ENCODE data around the gene NID1.
"Not testable (repeated sequence)": the region's sequence is repeated elsewhere in the genome, so short reads cannot be mapped to it uniquely, and the experiment has no call there.

NID1 gene

DNA sequence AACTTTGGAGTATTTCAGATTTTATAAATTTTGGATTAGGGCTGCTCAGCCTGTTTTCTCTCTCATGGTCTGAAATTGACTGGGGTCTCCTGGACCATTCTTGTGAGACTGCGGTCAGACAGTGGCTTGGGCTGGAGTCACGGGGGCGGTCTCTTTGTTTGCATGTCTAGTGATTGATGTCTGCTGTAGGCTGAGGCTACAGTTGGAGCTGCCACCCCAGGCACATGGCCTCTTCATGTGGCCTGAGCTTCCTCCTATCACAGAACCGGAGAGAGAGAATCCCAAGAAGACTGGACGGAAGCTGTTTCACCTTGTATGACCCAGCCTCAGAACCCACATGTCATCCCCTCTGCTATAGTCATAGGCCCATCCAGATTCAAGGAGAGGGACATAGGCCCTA lies 96.1 kb downstream of the NID1 start:
- no peak for DNase-seq (ENCODE audit: low spot score)

DNA sequence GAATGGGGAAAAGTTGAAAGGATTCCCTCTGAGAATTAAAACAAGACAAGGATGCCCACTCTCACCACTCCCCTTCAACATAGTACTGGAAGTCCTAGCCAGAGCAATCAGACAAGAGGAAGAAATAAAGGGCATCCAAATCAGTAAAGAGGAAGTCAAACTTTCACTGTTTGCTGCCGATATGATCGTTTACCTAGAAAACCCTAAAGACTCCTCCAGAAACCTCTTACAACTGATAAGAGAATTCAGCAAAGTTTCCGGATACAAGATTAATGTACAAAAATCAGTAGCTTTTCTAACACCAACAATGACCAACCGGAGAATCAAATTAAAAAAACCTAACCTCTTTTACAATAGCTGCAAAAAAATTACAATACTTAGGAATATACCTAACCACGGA lies 98.8 kb downstream of the NID1 start:
- DNase-seq (ENCODE audit: low spot score), result not testable (repeated sequence)

GRCh38 chr1:235960809-235961208 lies 104.1 kb downstream of the NID1 start:
- DNase-seq (ENCODE audit: low spot score), result no peak

DNA sequence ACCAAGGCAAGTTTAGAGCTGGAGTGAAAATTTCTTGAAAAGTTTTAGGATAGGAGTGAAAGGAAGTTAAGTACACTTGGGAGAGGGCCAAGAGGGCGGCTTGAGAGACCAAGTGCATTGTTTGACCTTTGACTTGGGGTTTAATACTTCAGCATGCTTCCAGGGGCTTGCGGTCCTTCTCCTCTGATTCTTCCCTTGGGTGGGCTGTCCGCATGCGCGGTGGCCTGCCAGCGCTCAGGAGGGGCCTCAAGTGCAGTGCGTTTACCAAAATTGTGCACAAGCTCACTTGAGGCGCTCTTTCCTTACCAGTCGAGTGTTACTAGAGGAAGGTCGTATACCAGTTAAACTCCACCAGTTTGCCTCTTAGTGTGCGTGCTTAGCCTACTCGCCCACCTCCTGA lies 106.9 kb downstream of the NID1 start:
- no peak for DNase-seq (ENCODE audit: low spot score)

GRCh38 chr1:235955777-235956176 lies 109.1 kb downstream of the NID1 start:
- no peak for DNase-seq (ENCODE audit: low spot score)

GRCh38 chr1:235954306-235955283 lies 110.3 kb downstream of the NID1 start:
- DNase-seq (ENCODE audit: low spot score), result no peak

DNA sequence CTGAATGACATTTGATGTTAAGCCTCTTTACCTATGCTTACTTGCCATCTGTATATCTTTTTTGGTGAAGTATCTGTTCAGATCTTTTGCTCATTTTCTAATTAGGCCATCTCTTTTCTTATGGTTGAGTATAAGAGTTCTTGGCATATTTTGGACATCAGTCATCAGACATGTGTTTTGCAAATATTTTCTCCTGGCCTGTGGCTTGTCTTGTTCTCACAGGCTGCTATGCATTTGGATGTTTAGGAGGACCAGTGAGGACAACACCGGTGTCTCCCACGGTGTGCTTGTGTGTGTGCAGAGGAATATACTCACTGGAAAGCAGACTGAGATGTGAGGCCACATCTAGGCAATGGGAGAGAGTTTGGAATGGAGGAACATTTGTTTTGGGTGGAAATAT lies 111.1 kb downstream of the NID1 start:
- no peak for DNase-seq (ENCODE audit: low spot score)

DNA sequence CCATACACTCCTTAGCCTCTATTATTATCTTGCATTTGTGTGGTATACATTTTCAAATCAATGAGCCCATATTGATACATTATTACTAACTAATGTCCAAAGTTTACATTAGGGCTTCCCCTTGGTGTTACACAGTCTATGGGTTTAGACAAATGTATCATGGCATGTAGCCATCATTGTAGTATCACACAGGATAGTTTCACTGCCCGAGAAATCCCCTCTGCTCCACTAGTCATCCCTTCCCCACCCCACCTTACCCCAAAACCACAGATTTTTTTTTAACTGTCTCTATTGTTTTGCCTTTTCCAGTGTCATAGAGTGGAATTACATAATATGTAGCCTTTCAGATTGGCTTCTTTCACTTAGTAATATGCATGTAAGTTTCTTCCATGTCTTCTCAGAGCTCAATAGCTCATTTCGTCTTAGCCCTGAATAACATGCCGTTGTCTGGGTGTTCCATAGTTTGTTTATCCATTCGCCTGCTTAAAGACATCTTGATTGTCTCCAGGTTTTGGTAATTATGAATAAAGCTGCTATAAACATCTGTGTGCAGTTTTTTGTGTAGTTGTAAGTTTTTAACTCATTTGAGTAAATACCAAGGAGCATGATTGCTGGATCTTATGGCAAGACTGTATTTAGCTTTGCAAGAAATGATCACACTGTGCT lies 111.8 kb downstream of the NID1 start:
- DNase-seq (ENCODE audit: low spot score), result no peak

GRCh38 chr1:235951661-235952060 lies 113.2 kb downstream of the NID1 start:
- DNase-seq (ENCODE audit: low spot score), result no peak

- DNase-seq (ENCODE audit: low spot score), result no peak
Observed at GRCh38 chr1:235950318-235950717, 114.6 kb downstream of the NID1 start.

DNA sequence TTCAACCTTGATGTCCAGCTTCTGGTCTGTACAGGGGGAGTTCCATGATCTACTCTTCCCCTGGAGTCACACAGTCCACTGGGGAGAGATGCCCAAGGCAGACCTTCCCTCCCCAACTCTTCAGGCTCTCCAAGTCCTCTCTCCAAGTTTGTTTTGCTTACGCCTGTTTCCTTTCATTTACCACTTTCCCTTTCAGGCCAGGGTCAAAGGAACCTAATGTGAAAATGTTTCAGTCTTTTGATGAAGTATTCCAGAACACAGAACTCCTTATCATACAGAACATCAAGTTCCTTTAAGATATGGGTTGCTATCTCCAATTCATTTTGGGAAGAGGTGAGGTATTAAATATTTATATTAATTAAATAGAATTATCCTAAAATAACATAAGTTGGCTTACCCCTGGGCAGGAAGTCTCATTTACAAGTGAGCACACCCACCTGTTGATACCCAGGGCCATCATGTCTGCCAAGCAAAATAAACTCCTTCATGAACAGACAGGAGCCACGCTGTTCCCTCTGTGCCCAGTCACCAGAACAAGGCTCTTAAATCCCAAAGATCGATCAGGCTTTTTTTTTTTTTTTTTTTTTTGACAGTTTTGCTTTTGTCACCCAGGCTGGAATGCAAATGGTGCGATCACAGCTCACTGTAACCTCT lies 116.0 kb downstream of the NID1 start:
- DNase-seq (ENCODE audit: low spot score), result no peak

- DNase-seq (ENCODE audit: low spot score), result no peak
Observed at GRCh38 chr1:235947989-235948388, 116.9 kb downstream of the NID1 start.

DNA sequence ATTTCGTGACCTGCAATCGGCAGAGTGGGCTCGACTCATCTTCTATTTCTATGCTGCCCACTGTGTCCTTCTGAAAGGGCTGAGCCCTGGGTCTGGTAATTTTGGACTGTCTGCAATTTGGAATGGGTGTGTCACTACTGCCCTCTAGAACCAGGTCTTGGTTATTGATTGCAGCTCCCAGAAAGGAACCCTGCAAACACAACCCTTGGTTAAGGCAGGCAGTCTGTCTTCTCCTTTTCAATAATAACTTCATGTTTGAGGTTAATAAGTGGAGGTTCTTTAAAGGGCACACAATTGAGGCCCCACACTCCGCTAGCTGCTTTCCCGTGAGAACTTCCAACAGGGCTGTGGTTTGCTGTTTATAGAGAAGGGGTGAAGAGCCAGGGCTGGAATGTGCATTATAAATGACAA lies 118.3 kb downstream of the NID1 start:
- DNase-seq (ENCODE audit: low spot score), result no peak

- DNase-seq (ENCODE audit: low spot score), result no peak
Observed at GRCh38 chr1:235945775-235946570, 118.9 kb downstream of the NID1 start.

DNA sequence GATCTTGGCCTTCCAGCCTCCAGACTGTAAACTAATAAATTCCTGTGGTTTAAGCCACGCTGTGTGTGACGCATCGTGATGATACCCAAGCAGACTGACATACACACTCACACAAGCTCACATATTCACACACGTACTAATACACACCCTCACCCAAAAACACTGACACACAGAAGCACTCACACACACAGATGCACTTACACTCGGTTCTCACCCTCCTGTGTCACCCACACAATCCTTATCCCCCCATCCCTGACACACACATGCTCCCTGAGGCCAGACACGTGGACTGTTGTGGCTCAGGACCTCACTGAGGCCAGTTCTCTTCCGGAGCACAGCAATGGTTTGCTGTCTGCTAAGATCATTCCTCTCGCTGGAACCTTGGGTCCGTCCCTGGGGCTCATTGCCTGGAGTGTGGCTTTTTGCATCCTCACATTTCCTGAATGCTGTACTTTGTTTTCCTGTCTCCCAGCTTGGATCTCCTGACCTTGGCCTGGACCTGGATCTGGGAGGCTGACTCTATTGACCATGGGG lies 121.2 kb downstream of the NID1 start:
- peak; percentile 58 for DNase-seq (ENCODE audit: low spot score)

GRCh38 chr1:235942979-235943575 lies 121.8 kb downstream of the NID1 start:
- no peak for DNase-seq (ENCODE audit: low spot score)

- no peak for DNase-seq (ENCODE audit: low spot score)
Observed at GRCh38 chr1:235942625-235942934, 122.3 kb downstream of the NID1 start.

GRCh38 chr1:235941876-235942624 lies 122.8 kb downstream of the NID1 start:
- DNase-seq (ENCODE audit: low spot score), result no peak

- no peak for DNase-seq (ENCODE audit: low spot score)
Observed at GRCh38 chr1:235940285-235940684, 124.6 kb downstream of the NID1 start.

DNA sequence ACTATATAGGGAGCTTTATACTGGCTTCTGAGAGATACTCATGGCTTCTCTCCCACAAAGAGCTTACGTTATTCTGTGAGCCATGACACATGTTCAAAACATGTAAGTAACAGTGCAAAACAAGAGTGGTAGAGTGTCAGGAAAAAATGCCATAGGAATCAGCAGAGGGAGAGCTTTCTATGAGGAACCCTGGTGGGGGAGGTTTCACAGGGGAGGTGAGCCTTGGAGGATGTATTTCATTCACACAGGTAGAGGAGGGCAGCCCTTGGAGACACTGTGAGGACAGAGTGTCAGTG lies 125.5 kb downstream of the NID1 start:
- DNase-seq (ENCODE audit: low spot score), result no peak

Measured in LoVo (cell line).